H1 (cell line): ENCODE results near the gene GRM7. TPM values are rescaled to one million over a fixed set of nuclear protein-coding genes. Genes with fewer than 3 reads are reported as not detected.

Experiments used
- CTCF ChIA-PET: fragments of 300-600 bp; sonication (Branson Sonifier 250); formaldehyde crosslinking; loops from one replicate; lab custom pipeline; 2021; ENCODE audit not compliant: partially characterized antibody; lab: Charles Lee
- POLR2A ChIA-PET: fragments of 300-600 bp; sonication (Branson Sonifier 250); formaldehyde crosslinking; loops from one replicate; lab custom pipeline; 2021; ENCODE audit warnings: inconsistent platforms; ENCODE audit not compliant: partially characterized antibody; lab: Charles Lee
- DNase-seq, 2 experiments: peaks; one replicate each; pipeline versions ENCODE4 v3.0.0 to v3.0.0-alpha.2; 2010 to 2022; ENCODE audit warnings: low spot score in 2 of 2, low read depth in 1 of 2, mixed read lengths in 1 of 2
- FAIRE-seq: peaks from 2 replicates; lab custom pipeline; 2011; peaks lifted over from hg19 to GRCh38; lab: Jason Lieb, UNC
- H2AFZ ChIP-seq: 2 replicates; pipeline ENCODE4 v1.8.1; 2012; ENCODE audit warnings: low read length, inconsistent platforms
- H2AK5ac ChIP-seq: 2 replicates; pipeline ENCODE4 v1.6.1; 2013; ENCODE audit warnings: low read depth, low read length
- H2BK120ac ChIP-seq: replicated peaks from 2 replicates; pipeline ENCODE3; 2013; ENCODE audit warnings: low read depth, low read length, inconsistent platforms
- H2BK12ac ChIP-seq: 2 replicates; pipeline ENCODE4 v1.6.1; 2013; ENCODE audit warnings: low read depth, low read length
- H2BK15ac ChIP-seq: 2 replicates; pipeline ENCODE4 v1.6.1; 2013; ENCODE audit warnings: low read length
- H2BK20ac ChIP-seq: 2 replicates; pipeline ENCODE4 v1.6.1; 2013; ENCODE audit warnings: low read length
- H2BK5ac ChIP-seq: 2 replicates; pipeline ENCODE4 v1.6.1; 2013; ENCODE audit warnings: low read depth, low read length
- H3K14ac ChIP-seq: 2 replicates; pipeline ENCODE4 v1.6.1; 2013; ENCODE audit warnings: inconsistent platforms; ENCODE audit not compliant: insufficient read length
- H3K18ac ChIP-seq: 2 replicates; pipeline ENCODE4 v1.6.1; 2013; ENCODE audit warnings: low read length; ENCODE audit errors: extremely low read depth
- H3K23ac ChIP-seq: 2 replicates; pipeline ENCODE4 v1.6.1; 2013; ENCODE audit warnings: inconsistent platforms; ENCODE audit not compliant: insufficient read length
- H3K23me2 ChIP-seq: 2 replicates; pipeline ENCODE4 v1.6.1; 2013; ENCODE audit warnings: low read depth, low read length
- H3K27ac ChIP-seq: 2 replicates; pipeline ENCODE4 v1.6.1; 2011; ENCODE audit warnings: low read depth, low read length, inconsistent platforms
- H3K27me3 ChIP-seq, 4 experiments: replicated peaks in 1 of 4; 1 replicate in 1 of 4; 2 replicates in 3 of 4; pipeline versions ENCODE4 v1.6.1 to v1.8.1; 2011 to 2013; ENCODE audit warnings: low read length in 3 of 4, mild to moderate bottlenecking in 3 of 4, inconsistent platforms in 2 of 4, mixed read lengths in 2 of 4, moderate library complexity in 1 of 4; ENCODE audit not compliant: control insufficient read depth in 3 of 4, insufficient read depth in 3 of 4; ENCODE audit errors: extremely low read depth in 1 of 4
- H3K36me3 ChIP-seq, 4 experiments: 2 replicates each; pipeline versions ENCODE4 v1.6.1 to v1.8.1; 2011 to 2013; ENCODE audit warnings: mild to moderate bottlenecking in 4 of 4, low read length in 3 of 4, moderate library complexity in 2 of 4, control low read depth in 1 of 4, inconsistent platforms in 1 of 4; ENCODE audit not compliant: insufficient read depth in 4 of 4, control insufficient read depth in 2 of 4
- H3K4ac ChIP-seq: replicated peaks from 2 replicates; pipeline ENCODE3; 2013; ENCODE audit warnings: low read length, low read depth, mixed read lengths, inconsistent platforms; ENCODE audit not compliant: insufficient read length
- H3K4me1 ChIP-seq, 4 experiments: replicated peaks in 1 of 4; 1 replicate in 1 of 4; 2 replicates in 3 of 4; pipeline versions ENCODE4 v1.6.1 to v1.8.1; 2011 to 2013; ENCODE audit warnings: low read length in 3 of 4, inconsistent platforms in 2 of 4, mixed read lengths in 1 of 4; ENCODE audit not compliant: insufficient read depth in 4 of 4, control insufficient read depth in 3 of 4
- H3K4me2 ChIP-seq, 2 experiments: 2 replicates each; pipeline versions ENCODE4 v1.6.1 to v1.8.1; 2011 to 2013; ENCODE audit warnings: low read depth in 2 of 2, low read length in 2 of 2, control low read depth in 1 of 2, inconsistent platforms in 1 of 2, mild to moderate bottlenecking in 1 of 2; ENCODE audit not compliant: insufficient read depth in 1 of 2
- H3K4me3 ChIP-seq, 4 experiments: fragments of 200-600, 300-600 bp in 1 of 4; sonication (generic), shearing (Covaris generic), sonication (Bioruptor Twin) in 1 of 4; 2 replicates each; pipeline versions ENCODE4 v1.5.1 to v1.8.1; 2011 to 2016; ENCODE audit warnings: low read length in 4 of 4, low read depth in 3 of 4, control low read depth in 2 of 4, inconsistent platforms in 2 of 4, mild to moderate bottlenecking in 2 of 4, mixed read lengths in 1 of 4, moderate library complexity in 1 of 4; ENCODE audit not compliant: insufficient read depth in 2 of 4; ENCODE audit errors: extremely low read depth in 1 of 4
- H3K56ac ChIP-seq: replicated peaks from 2 replicates; pipeline ENCODE3; 2013; ENCODE audit warnings: low read depth, mild to moderate bottlenecking, mixed read lengths, low read length, inconsistent platforms; ENCODE audit not compliant: insufficient read length
- H3K79me1 ChIP-seq: 2 replicates; pipeline ENCODE4 v1.6.1; 2013; ENCODE audit warnings: low read depth, low read length, control low read depth
- H3K79me2 ChIP-seq, 2 experiments: 2 replicates each; pipeline versions ENCODE4 v1.6.1 to v1.8.1; 2012 to 2013; ENCODE audit warnings: low read length in 2 of 2, mild to moderate bottlenecking in 2 of 2, inconsistent platforms in 1 of 2; ENCODE audit not compliant: insufficient read depth in 2 of 2, control insufficient read depth in 1 of 2
- H3K9ac ChIP-seq, 4 experiments: replicated peaks in 1 of 4; 1 replicate in 1 of 4; 2 replicates in 3 of 4; pipeline versions ENCODE4 v1.6.1 to v1.8.1; 2011 to 2013; ENCODE audit warnings: low read depth in 3 of 4, low read length in 3 of 4, control low read depth in 2 of 4, mild to moderate bottlenecking in 2 of 4, moderate library complexity in 2 of 4, inconsistent platforms in 1 of 4; ENCODE audit errors: extremely low read depth in 1 of 4
- H3K9me3 ChIP-seq, 2 experiments: 2 replicates each; pipeline versions ENCODE4 v1.6.1 to v1.8.1; 2012 to 2013; ENCODE audit warnings: mild to moderate bottlenecking in 2 of 2, moderate library complexity in 2 of 2, control low read depth in 1 of 2, inconsistent platforms in 1 of 2, low read depth in 1 of 2, low read length in 1 of 2, mixed read lengths in 1 of 2; ENCODE audit not compliant: insufficient read depth in 2 of 2
- H4K20me1 ChIP-seq, 2 experiments: replicated peaks in 1 of 2; 2 replicates each; pipeline versions ENCODE3 to v1.8.1; 2011 to 2013; ENCODE audit warnings: inconsistent platforms in 2 of 2, low read length in 2 of 2, mild to moderate bottlenecking in 1 of 2; ENCODE audit not compliant: insufficient read depth in 2 of 2, control insufficient read depth in 1 of 2
- H4K5ac ChIP-seq: 2 replicates; pipeline ENCODE4 v1.6.1; 2013; ENCODE audit warnings: low read length, low read depth, mixed read lengths, inconsistent platforms; ENCODE audit not compliant: insufficient read length
- H4K8ac ChIP-seq: 2 replicates; pipeline ENCODE4 v1.8.0; 2013; ENCODE audit warnings: mild to moderate bottlenecking, moderate library complexity, low read length, inconsistent platforms; ENCODE audit not compliant: insufficient read depth; ENCODE audit errors: extremely low read depth
- H4K91ac ChIP-seq: replicated peaks from 2 replicates; pipeline ENCODE3; 2013; ENCODE audit warnings: low read length, mixed read lengths, inconsistent platforms; ENCODE audit not compliant: insufficient read length
- BACH1 ChIP-seq: IDR thresholded peaks from 2 replicates; pipeline ENCODE4 v1.6.1; 2012; ENCODE audit warnings: low read length, improper control_type of control experiment
- CEBPB ChIP-seq: IDR thresholded peaks from 2 replicates; pipeline ENCODE4 v1.6.1; 2012; ENCODE audit warnings: low read depth, low read length
- CHD1 ChIP-seq: IDR thresholded peaks from 2 replicates; pipeline ENCODE4 v1.6.1; 2012; ENCODE audit warnings: low read depth, low read length, improper control_type of control experiment
- CREB1 ChIP-seq: IDR thresholded peaks from 2 replicates; pipeline ENCODE4 v1.6.1; 2012; ENCODE audit warnings: inconsistent platforms
- GABPA ChIP-seq: IDR thresholded peaks from 2 replicates; pipeline ENCODE4 v1.6.1; 2011; ENCODE audit warnings: mild to moderate bottlenecking, low read length, moderate library complexity, borderline replicate concordance; ENCODE audit not compliant: insufficient read depth
- JUN ChIP-seq: IDR thresholded peaks from 2 replicates; pipeline ENCODE4 v1.6.1; 2011; ENCODE audit warnings: low read depth, mild to moderate bottlenecking, improper control_type of control experiment, low read length
- JUND ChIP-seq: IDR thresholded peaks from 2 replicates; pipeline ENCODE4 v1.6.1; 2011; ENCODE audit warnings: mild to moderate bottlenecking, improper control_type of control experiment, low read length
- NANOG ChIP-seq: IDR thresholded peaks from 2 replicates; pipeline ENCODE4 v1.6.1; 2011; ENCODE audit warnings: low read length, low read depth, mild to moderate bottlenecking, inconsistent platforms; ENCODE audit not compliant: insufficient read depth, poor library complexity, severe bottlenecking
- PHF8 ChIP-seq: fragments of 200-600 bp; sonication (generic); conservative IDR thresholded peaks from 2 replicates; pipeline ENCODE4 v1.7.1; 2012; ENCODE audit warnings: low read depth, mild to moderate bottlenecking, inconsistent platforms, low read length, moderate library complexity
- RNF2 ChIP-seq: fragments of 200-900, 300-1000 bp; sonication (generic); IDR thresholded peaks from 2 replicates; pipeline ENCODE4 v1.7.1; 2016; ENCODE audit warnings: borderline replicate concordance, low read depth, mild to moderate bottlenecking, antibody characterized with exemption, low read length; ENCODE audit not compliant: poor library complexity, severe bottlenecking; ENCODE audit errors: missing control alignments
- SIX5 ChIP-seq: IDR thresholded peaks from 2 replicates; pipeline ENCODE4 v1.6.1; 2011; ENCODE audit warnings: mild to moderate bottlenecking, low read depth, low read length
- TAF1 ChIP-seq: IDR thresholded peaks from 2 replicates; pipeline ENCODE4 v1.6.1; 2011; ENCODE audit warnings: mild to moderate bottlenecking, low read depth, low read length
- TAF7 ChIP-seq: optimal IDR thresholded peaks from 2 replicates; pipeline ENCODE3; 2011; ENCODE audit warnings: low read depth, mild to moderate bottlenecking, inconsistent platforms, low read length, moderate library complexity, borderline replicate concordance
- TBP ChIP-seq: IDR thresholded peaks from 2 replicates; pipeline ENCODE4 v1.6.1; 2011; ENCODE audit warnings: low read depth, low read length, improper control_type of control experiment
- WGBS, 2 experiments: shearing (Covaris generic) in 1 of 2; methylation state at CpG; one replicate each; pipeline versions ENCODE4 v1.1.6 to v1.1.7; 2013 to 2015; ENCODE audit warnings: low lambda C conversion rate in 2 of 2, mixed read lengths in 2 of 2, inconsistent platforms in 1 of 2, low coverage in 1 of 2, missing lambda C conversion rate in 1 of 2; ENCODE audit not compliant: insufficient replicate concordance in 2 of 2, insufficient coverage in 1 of 2, insufficient read length in 1 of 2; ENCODE audit errors: extremely low coverage in 1 of 2, missing lambda C conversion rate in 1 of 2; 5-methylcytosine and 5-hydroxymethylcytosine counted together
- polyA plus RNA-seq, 7 experiments: library from polyadenylated mRNA; depleted of rRNA in 3 of 7; stranded (reverse) in 5 of 7; unstranded in 2 of 7; fragments of >200 nt in 5 of 7; fragments of 200-250 nt in 2 of 7; gene quantifications; 1 replicate in 5 of 7; 2 replicates in 1 of 7; 4 replicates in 1 of 7; pipeline versions ENCODE4 v1.2.1 to v1.2.3, GENCODE V29; 2011 to 2013; ENCODE audit warnings: missing spikeins in 2 of 7, mixed read lengths in 2 of 7
- total RNA-seq: library from RNA; stranded (reverse); fragmentation: NEBNext Ultra II Directional; extraction: Animal tissue kit (Norgen Biotek cat#: 25700); gene quantifications from 2 replicates; pipeline ENCODE4 v1.2.1, GENCODE V29; 2021
- TF ChIP-seq, protein P1 (sequence below): IDR thresholded peaks from 2 replicates; pipeline ENCODE4 v1.6.1; 2012; ENCODE audit warnings: inconsistent platforms

Gene GRM7
- total and polyA plus RNA-seq, 2 of the 8 experiments (the other 6 are each of a cell fraction or from before 2014, with no cell fraction given), result 0.17 to 0.24 TPM

DNA sequence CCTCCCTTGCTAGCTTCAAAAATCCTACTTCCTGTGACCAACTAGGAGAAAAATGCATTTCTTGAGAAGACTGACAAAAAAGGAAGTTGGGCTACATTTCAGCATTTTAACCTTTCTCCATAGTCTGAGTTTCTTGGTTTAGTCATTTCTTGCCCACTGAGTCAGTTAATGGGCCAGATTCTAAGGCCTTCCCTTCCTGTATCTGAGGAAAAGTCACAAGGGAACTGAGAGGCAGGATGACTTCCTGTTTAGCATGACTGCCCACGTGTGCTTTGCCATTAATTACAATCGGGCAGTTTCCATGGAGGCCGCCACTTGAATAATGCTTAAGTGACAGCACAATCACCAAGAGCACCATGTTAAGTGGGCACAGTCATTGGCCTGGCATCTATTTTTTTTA, 846.3 kb downstream of the GRM7 start:
- no peak overlapping the region for H4K8ac ChIP-seq
- no peak overlapping the region for H3K4me3 ChIP-seq
- no peak overlapping the region for H4K5ac ChIP-seq
- no peak overlapping the region for H3K23ac ChIP-seq
- ChIA-PET CTCF (interaction anchor here (0.6 kb wide), 1 partner anchor 124 kb away, joined by 3 read pairs; no protein-coding TSS in a partner anchor), POLR2A (no interaction called here)
- no peak overlapping the region for H3K14ac ChIP-seq
- H3K27ac ChIP-seq, result no peak overlapping the region
- no peaks in the 10 kb centered on the region for H4K20me1 ChIP-seq
- H2BK12ac ChIP-seq, result no peak overlapping the region
- no peaks in the 10 kb centered on the region for H3K36me3 ChIP-seq
- H2BK5ac ChIP-seq, result no peak overlapping the region
- H3K4me1 ChIP-seq, result no peaks in the 10 kb centered on the region
- no peaks in the 10 kb centered on the region for H3K23me2 ChIP-seq
- H2BK15ac ChIP-seq, result no peak overlapping the region
- no peak overlapping the region for H3K4ac ChIP-seq
- 83% methylated on average over 3 of the region's 3 CpGs; no CpG with 5 or more reads in 1 of the 2 experiments for WGBS, 2 experiments
- no peak overlapping the region for H3K9ac ChIP-seq
- no peaks in the 10 kb centered on the region for H3K27me3 ChIP-seq
- H4K91ac ChIP-seq, result no peak overlapping the region
- no peak overlapping the region for H2AFZ ChIP-seq
- no peaks in the 10 kb centered on the region for H3K79me1 ChIP-seq
- no peak overlapping the region for H3K56ac ChIP-seq
- H2AK5ac ChIP-seq, result no peak overlapping the region
- DNase-seq, result no peak
- H3K18ac ChIP-seq, result no peak overlapping the region
- no peak overlapping the region for H3K4me2 ChIP-seq
- H3K9me3 ChIP-seq, result no peaks in the 10 kb centered on the region
- FAIRE-seq, result no peak
- no peak overlapping the region for H2BK20ac ChIP-seq
- no peak overlapping the region for H2BK120ac ChIP-seq
- no peaks in the 10 kb centered on the region for H3K79me2 ChIP-seq
- TF ChIP-seq NANOG (no peak), TAF1 (no peak), CREB1 (no peak), JUND (no peak), TAF7 (no peak), GABPA (no peak), TBP (no peak), JUN (no peak), PHF8 (no peak), CEBPB (no peak), CHD1 (no peak), BACH1 (no peak), RNF2 (no peak), SIX5 (no peak)
- TF ChIP-seq, protein P1, sequence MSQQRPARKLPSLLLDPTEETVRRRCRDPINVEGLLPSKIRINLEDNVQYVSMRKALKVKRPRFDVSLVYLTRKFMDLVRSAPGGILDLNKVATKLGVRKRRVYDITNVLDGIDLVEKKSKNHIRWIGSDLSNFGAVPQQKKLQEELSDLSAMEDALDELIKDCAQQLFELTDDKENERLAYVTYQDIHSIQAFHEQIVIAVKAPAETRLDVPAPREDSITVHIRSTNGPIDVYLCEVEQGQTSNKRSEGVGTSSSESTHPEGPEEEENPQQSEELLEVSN, result no peak
